SK-N-SH treated with all-trans-retinoic acid at 6 μM for 48 hours (cell line): ENCODE results near the gene AHI1.

ENCODE experiments used
- ATAC-seq: fragments of 200-7000 bp; cut with Tn5 transposase; 3 replicates; pipeline ENCODE4 v1.9.1; 2020; ENCODE audit warnings: mild to moderate bottlenecking, moderate library complexity
- ARNTL ChIP-seq: fragments of 450-650 bp; formaldehyde crosslinking; IDR thresholded peaks from 2 replicates; pipeline ENCODE4 v1.5.0; 2020; ENCODE audit warnings: low read depth, mild to moderate bottlenecking, moderate library complexity, borderline replicate concordance
- BACH2 ChIP-seq: fragments of 250-450 bp; sonication (Bioruptor Pico); IDR thresholded peaks from 2 replicates; pipeline ENCODE4 v1.9.0; 2021; ENCODE audit warnings: mild to moderate bottlenecking, borderline replicate concordance
- CSRNP3 ChIP-seq: fragments of 250-450 bp; sonication (Bioruptor Pico); IDR thresholded peaks from 2 replicates; pipeline ENCODE4 v1.5.1; 2021; ENCODE audit warnings: mild to moderate bottlenecking, moderate library complexity
- ESRRG ChIP-seq: fragments of 250-450 bp; sonication (Bioruptor Pico); IDR thresholded peaks from 2 replicates; pipeline ENCODE4 v1.6.1; 2021; ENCODE audit warnings: mild to moderate bottlenecking
- GLIS3 ChIP-seq: fragments of 250-450 bp; sonication (Bioruptor Pico); IDR thresholded peaks from 2 replicates; pipeline ENCODE4 v1.5.0; 2020; ENCODE audit warnings: mild to moderate bottlenecking, moderate library complexity
- PATZ1 ChIP-seq: fragments of 250-450 bp; sonication (Bioruptor Pico); IDR thresholded peaks from 2 replicates; pipeline ENCODE4 v1.8.0; 2020; ENCODE audit warnings: mild to moderate bottlenecking, moderate library complexity, borderline replicate concordance
- PPARA ChIP-seq: fragments of 250-450 bp; sonication (Bioruptor Pico); IDR thresholded peaks from 2 replicates; pipeline ENCODE4 v1.5.0; 2020; ENCODE audit warnings: mild to moderate bottlenecking, borderline replicate concordance
- RARB ChIP-seq: fragments of 250-450 bp; sonication (Bioruptor Pico); IDR thresholded peaks from 2 replicates; pipeline ENCODE4 v1.8.0; 2021; ENCODE audit warnings: mild to moderate bottlenecking, moderate library complexity
- SNAI2 ChIP-seq: fragments of 250-450 bp; sonication (Bioruptor Pico); IDR thresholded peaks from 2 replicates; pipeline ENCODE4 v1.5.0; 2020; ENCODE audit warnings: mild to moderate bottlenecking, moderate library complexity
- TCF4 ChIP-seq: fragments of 250-450 bp; sonication (Bioruptor Pico); IDR thresholded peaks from 2 replicates; pipeline ENCODE4 v1.8.0; 2021; ENCODE audit warnings: mild to moderate bottlenecking, moderate library complexity, borderline replicate concordance
- TOX ChIP-seq: fragments of 250-450 bp; sonication (Bioruptor Pico); IDR thresholded peaks from 2 replicates; pipeline ENCODE4 v1.8.0; 2021; ENCODE audit warnings: mild to moderate bottlenecking, moderate library complexity, borderline replicate concordance
- ZC3H10 ChIP-seq: fragments of 250-450 bp; sonication (Bioruptor Pico); IDR thresholded peaks from 2 replicates; pipeline ENCODE4 v1.5.1; 2021; ENCODE audit warnings: mild to moderate bottlenecking, moderate library complexity
- ZNF565 ChIP-seq: fragments of 450-650 bp; formaldehyde crosslinking; conservative IDR thresholded peaks from 2 replicates; pipeline ENCODE4 v1.5.0; 2020; ENCODE audit warnings: low read depth, mild to moderate bottlenecking, moderate library complexity
- ZNF70 ChIP-seq: fragments of 450-650 bp; formaldehyde crosslinking; IDR thresholded peaks from 2 replicates; pipeline ENCODE4 v1.5.0; 2020; ENCODE audit warnings: mild to moderate bottlenecking, moderate library complexity
- ZNF8 ChIP-seq: fragments of 450-650 bp; formaldehyde crosslinking; IDR thresholded peaks from 2 replicates; pipeline ENCODE4 v1.5.0; 2020; ENCODE audit warnings: mild to moderate bottlenecking, moderate library complexity
- TF ChIP-seq, protein P1 (sequence below): fragments of 250-450 bp; sonication (Bioruptor Pico); IDR thresholded peaks from 2 replicates; pipeline ENCODE4 v1.5.0; 2020; ENCODE audit warnings: mild to moderate bottlenecking, moderate library complexity
- TF ChIP-seq, protein P2 (sequence below): fragments of 250-450 bp; sonication (Bioruptor Pico); IDR thresholded peaks from 2 replicates; pipeline ENCODE4 v1.8.0; 2021; ENCODE audit warnings: low read depth, mild to moderate bottlenecking, moderate library complexity, borderline replicate concordance
- TF ChIP-seq, protein P3 (sequence below): fragments of 250-450 bp; sonication (Bioruptor Pico); IDR thresholded peaks from 2 replicates; pipeline ENCODE4 v1.5.1; 2020; ENCODE audit warnings: low read depth, mild to moderate bottlenecking, moderate library complexity

AHI1 gene

DNA sequence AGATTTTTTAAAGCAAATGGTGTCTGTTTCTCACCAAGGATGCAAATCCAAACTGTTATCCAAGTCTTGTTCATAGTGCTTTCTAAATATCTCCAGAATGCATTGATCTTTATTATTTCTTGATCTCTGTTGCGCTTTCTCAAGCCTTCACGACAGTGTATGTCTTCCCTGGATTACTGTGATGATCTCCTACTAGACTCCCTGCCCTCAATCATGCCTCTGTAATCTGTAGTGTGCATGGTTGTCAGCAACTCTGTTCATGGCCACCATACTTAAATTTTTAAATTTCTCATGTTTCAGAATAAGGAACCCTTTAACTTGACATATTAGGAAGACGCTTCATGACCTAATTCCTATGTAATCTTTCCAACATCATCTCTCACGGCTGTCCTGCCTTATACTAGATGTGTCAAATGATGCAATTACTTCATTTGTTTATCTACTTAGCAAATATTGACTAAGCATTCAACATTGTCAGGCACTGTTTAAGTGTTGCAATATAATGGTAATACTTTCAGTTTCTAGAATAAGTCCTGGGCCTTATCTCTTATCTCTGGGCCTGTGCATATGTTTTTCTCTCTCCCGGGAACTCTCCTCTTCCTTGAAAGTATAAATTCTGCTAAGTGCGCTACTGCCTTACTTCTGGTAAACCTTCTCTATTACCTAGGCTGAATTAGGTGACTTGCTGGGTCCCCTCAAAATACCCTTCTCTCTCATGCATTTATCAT is 25.6 kb upstream of the AHI1 start:
- ATAC-seq = no peak
- TF ChIP-seq TCF4 (CRISPR knock-in tag) (no peak), ARNTL (no peak), GLIS3 (CRISPR knock-in tag) (no peak), BACH2 (no peak), ESRRG (no peak), ZNF70 (CRISPR knock-in tag) (no peak), PPARA (no peak), TOX (CRISPR knock-in tag) (no peak), SNAI2 (CRISPR knock-in tag) (no peak), ZNF565 (CRISPR knock-in tag) (no peak), PATZ1 (CRISPR knock-in tag) (no peak), ZNF8 (CRISPR knock-in tag) (no peak), ZC3H10 (CRISPR knock-in tag) (no peak), CSRNP3 (CRISPR knock-in tag) (no peak)
- TF ChIP-seq, protein P1, sequence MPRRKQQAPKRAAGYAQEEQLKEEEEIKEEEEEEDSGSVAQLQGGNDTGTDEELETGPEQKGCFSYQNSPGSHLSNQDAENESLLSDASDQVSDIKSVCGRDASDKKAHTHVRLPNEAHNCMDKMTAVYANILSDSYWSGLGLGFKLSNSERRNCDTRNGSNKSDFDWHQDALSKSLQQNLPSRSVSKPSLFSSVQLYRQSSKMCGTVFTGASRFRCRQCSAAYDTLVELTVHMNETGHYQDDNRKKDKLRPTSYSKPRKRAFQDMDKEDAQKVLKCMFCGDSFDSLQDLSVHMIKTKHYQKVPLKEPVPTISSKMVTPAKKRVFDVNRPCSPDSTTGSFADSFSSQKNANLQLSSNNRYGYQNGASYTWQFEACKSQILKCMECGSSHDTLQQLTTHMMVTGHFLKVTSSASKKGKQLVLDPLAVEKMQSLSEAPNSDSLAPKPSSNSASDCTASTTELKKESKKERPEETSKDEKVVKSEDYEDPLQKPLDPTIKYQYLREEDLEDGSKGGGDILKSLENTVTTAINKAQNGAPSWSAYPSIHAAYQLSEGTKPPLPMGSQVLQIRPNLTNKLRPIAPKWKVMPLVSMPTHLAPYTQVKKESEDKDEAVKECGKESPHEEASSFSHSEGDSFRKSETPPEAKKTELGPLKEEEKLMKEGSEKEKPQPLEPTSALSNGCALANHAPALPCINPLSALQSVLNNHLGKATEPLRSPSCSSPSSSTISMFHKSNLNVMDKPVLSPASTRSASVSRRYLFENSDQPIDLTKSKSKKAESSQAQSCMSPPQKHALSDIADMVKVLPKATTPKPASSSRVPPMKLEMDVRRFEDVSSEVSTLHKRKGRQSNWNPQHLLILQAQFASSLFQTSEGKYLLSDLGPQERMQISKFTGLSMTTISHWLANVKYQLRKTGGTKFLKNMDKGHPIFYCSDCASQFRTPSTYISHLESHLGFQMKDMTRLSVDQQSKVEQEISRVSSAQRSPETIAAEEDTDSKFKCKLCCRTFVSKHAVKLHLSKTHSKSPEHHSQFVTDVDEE (CRISPR knock-in tag) = no peak
- TF ChIP-seq, protein P2, sequence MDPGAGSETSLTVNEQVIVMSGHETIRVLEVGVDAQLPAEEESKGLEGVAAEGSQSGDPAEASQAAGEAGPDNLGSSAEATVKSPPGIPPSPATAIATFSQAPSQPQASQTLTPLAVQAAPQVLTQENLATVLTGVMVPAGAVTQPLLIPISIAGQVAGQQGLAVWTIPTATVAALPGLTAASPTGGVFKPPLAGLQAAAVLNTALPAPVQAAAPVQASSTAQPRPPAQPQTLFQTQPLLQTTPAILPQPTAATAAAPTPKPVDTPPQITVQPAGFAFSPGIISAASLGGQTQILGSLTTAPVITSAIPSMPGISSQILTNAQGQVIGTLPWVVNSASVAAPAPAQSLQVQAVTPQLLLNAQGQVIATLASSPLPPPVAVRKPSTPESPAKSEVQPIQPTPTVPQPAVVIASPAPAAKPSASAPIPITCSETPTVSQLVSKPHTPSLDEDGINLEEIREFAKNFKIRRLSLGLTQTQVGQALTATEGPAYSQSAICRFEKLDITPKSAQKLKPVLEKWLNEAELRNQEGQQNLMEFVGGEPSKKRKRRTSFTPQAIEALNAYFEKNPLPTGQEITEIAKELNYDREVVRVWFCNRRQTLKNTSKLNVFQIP (CRISPR knock-in tag) = no peak

DNA sequence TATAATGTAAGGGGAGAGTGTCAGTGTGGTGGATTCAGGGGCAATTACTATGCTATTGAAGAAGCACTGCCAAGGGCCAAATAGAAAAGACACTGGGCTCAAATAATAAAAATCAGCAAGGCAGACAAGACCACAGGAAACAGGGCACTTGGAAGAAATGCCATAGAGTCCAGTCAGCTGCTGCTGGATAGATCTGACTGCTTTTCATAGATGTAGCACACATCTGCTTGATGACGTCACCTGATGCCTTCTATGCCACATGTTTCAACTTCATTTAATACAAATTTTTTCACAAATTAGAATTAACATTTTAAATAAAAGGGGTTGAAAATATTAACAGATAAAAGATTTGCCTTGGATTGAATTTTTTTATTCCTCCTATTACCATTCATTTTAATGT is 23.9 kb upstream of the AHI1 start:
- TF ChIP-seq ESRRG (no peak), TOX (CRISPR knock-in tag) (no peak), ZNF8 (CRISPR knock-in tag) (no peak), RARB (CRISPR knock-in tag) (no peak), BACH2 (no peak), ARNTL (no peak), CSRNP3 (CRISPR knock-in tag) (no peak)
- TF ChIP-seq, protein P3, sequence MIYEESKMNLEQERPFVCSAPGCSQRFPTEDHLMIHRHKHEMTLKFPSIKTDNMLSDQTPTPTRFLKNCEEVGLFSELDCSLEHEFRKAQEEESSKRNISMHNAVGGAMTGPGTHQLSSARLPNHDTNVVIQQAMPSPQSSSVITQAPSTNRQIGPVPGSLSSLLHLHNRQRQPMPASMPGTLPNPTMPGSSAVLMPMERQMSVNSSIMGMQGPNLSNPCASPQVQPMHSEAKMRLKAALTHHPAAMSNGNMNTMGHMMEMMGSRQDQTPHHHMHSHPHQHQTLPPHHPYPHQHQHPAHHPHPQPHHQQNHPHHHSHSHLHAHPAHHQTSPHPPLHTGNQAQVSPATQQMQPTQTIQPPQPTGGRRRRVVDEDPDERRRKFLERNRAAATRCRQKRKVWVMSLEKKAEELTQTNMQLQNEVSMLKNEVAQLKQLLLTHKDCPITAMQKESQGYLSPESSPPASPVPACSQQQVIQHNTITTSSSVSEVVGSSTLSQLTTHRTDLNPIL (CRISPR knock-in tag) = no peak
- TF ChIP-seq, protein P1 (CRISPR knock-in tag) = no peak
- no peak for ATAC-seq
